ENCODE measurements around the gene AHRR. TPM values are rescaled to one million over a fixed set of nuclear protein-coding genes. Genes with fewer than 3 reads are reported as not detected.
"Not testable (repeated sequence)": the region's sequence is repeated elsewhere in the genome, so short reads cannot be mapped to it uniquely, and the experiment has no call there.

Gene AHRR
- total and polyA plus RNA-seq, 9 of the 15 experiments (the other 6 are each of a cell fraction or from before 2014, with no cell fraction given): 0.06 to 1.6 (median 0.75) TPM; not detected in 1

DNA sequence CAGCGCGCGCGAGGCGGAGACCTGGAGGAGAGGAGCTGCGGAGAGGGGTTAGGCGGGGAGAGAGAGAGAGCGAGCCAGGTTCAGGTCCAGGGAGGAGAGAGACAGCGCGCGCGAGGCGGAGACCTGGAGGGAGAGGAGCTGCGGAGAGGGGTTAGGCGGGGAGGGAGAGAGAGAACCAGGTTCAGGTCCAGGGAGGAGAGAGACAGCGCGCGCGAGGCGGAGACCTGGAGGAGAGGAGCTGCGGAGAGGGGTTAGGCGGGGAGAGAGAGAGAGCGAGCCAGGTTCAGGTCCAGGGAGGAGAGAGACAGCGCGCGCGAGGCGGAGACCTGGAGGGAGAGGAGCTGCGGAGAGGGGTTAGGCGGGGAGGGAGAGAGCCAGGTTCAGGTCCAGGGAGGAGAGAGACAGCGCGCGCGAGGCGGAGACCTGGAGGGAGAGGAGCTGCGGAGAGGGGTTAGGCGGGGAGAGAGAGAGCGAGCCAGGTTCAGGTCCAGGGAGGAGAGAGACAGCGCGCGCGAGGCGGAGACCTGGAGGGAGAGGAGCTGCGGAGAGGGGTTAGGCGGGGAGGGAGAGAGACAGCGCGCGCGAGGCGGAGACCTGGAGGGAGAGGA, 152.8 kb downstream of the AHRR start:
- POLR2A ChIA-PET: interaction anchor here (0.6 to 1.4 kb wide), 2 partner anchors 11 to 169 kb away, joined by 3 read pairs; no protein-coding TSS in a partner anchor

GRCh38 chr5:474840-475661, 153.5 kb downstream of the AHRR start:
- intact Hi-C loops (cut with micrococcal nuclease): loop anchor here (10.0 kb wide), 1 partner anchor 140 kb away; the partner anchor contains the start of gene CEP72
- H3K9ac ChIP-seq (ENCODE audit: insufficient read depth in 1 of 2, low read depth in 2 of 2, low read length in 2 of 2): no peak overlapping the region
- ChIA-PET CTCF (ENCODE audit: low intra/inter-chr PET ratio) (no interaction called here), POLR2A (no interaction called here)
- DNase-seq (ENCODE audit: extremely low read depth in 1 of 4, low spot score in 3 of 4) (no peak), ATAC-seq (no peak), FAIRE-seq (no peak)
- no peak overlapping the region for H3K4me2 ChIP-seq (ENCODE audit: insufficient read depth, low read length)
- H3K4me3 ChIP-seq: no peak overlapping the region
- 45% methylated on average over 27 of the region's 50 CpGs for WGBS (ENCODE audit: insufficient coverage, low coverage, missing lambda C conversion rate)
- no peaks in the 10 kb centered on the region for H3K9me1 ChIP-seq (ENCODE audit: control insufficient read depth, insufficient read depth, low read length)
- H3K27me3 ChIP-seq (ENCODE audit: control insufficient read depth in 2 of 2, insufficient read depth in 2 of 2, low read length in 2 of 2): peaks cover 11 to 53% of the 10 kb centered on the region in 2 experiments; a peak in 4 of 5 replicates
- H3K36me3 ChIP-seq (ENCODE audit: control insufficient read depth, insufficient read depth, low read length): peaks cover 16% of the 10 kb centered on the region; the same call in 2 of the 3 replicates
- H2AFZ ChIP-seq (ENCODE audit: low read depth, low read length): no peak overlapping the region
- H3K9me3 ChIP-seq (replicated peaks; ENCODE audit: control insufficient read depth, insufficient read depth, low read depth, low read length): no peaks in the 10 kb centered on the region
- no peak overlapping the region for H3K27ac ChIP-seq (ENCODE audit: extremely low read depth, low read depth, low read length)
- H3K4me1 ChIP-seq (replicated peaks in 1 of 2; ENCODE audit: control insufficient read depth in 2 of 2, insufficient read depth in 2 of 2, low read length in 2 of 2): peaks cover 9 to 92% of the 10 kb centered on the region in 2 experiments; a peak in 4 of 5 replicates
- peaks cover 16% of the 10 kb centered on the region for H4K20me1 ChIP-seq (replicated peaks; ENCODE audit: control insufficient read depth, insufficient read depth, low read length)
- TSS peak; percentile 33 for BruUV-seq (replicated peaks)
- H3K79me2 ChIP-seq (ENCODE audit: control insufficient read depth, insufficient read depth, low read length): peaks cover 21% of the 10 kb centered on the region
- in situ Hi-C loops (cut with MboI): no loop called here
- no peak for TF ChIP-seq EHMT2 (IDR thresholded peaks at IDR 0.05)
- TF ChIP-seq E2F8 (IDR thresholded peaks at IDR 0.05; ENCODE audit: low read depth, partially characterized antibody): no peak
- TF ChIP-seq USF1 (CRISPR knock-in tag; IDR thresholded peaks at IDR 0.05): no peak
- TF ChIP-seq, protein P1, sequence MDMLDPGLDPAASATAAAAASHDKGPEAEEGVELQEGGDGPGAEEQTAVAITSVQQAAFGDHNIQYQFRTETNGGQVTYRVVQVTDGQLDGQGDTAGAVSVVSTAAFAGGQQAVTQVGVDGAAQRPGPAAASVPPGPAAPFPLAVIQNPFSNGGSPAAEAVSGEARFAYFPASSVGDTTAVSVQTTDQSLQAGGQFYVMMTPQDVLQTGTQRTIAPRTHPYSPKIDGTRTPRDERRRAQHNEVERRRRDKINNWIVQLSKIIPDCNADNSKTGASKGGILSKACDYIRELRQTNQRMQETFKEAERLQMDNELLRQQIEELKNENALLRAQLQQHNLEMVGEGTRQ (CRISPR knock-in tag; IDR thresholded peaks at IDR 0.05): peak; percentile 41
- no peak for TF ChIP-seq ATF3 (IDR thresholded peaks at IDR 0.05)
- TF ChIP-seq ATF3 (CRISPR knock-in tag; conservative IDR thresholded peaks at IDR 0.05): no peak

More for the DNA sequence above, 152.8 kb downstream of the AHRR start:
- H2AFZ ChIP-seq (ENCODE audit: low read depth, low read length); H3K9me1 ChIP-seq (ENCODE audit: control insufficient read depth, insufficient read depth, low read length); FAIRE-seq; BruUV-seq (replicated peaks); in situ Hi-C loops (cut with MboI); ATAC-seq; CTCF ChIA-PET (ENCODE audit: low intra/inter-chr PET ratio); H4K20me1 ChIP-seq (replicated peaks; ENCODE audit: control insufficient read depth, insufficient read depth, low read length); H3K27ac ChIP-seq (ENCODE audit: extremely low read depth, low read depth, low read length); DNase-seq (ENCODE audit: extremely low read depth in 1 of 4, low spot score in 3 of 4); H3K9me3 ChIP-seq (replicated peaks; ENCODE audit: control insufficient read depth, insufficient read depth, low read depth, low read length): not testable (repeated sequence)
- peaks cover 10 to 46% of the 10 kb centered on the region in 2 experiments; a peak in 4 of 5 replicates for H3K27me3 ChIP-seq (ENCODE audit: control insufficient read depth in 2 of 2, insufficient read depth in 2 of 2, low read length in 2 of 2)
- intact Hi-C loops (cut with micrococcal nuclease): loop anchor here (10.0 kb wide), 1 partner anchor 140 kb away; the partner anchor contains the start of gene CEP72
- H3K36me3 ChIP-seq (ENCODE audit: control insufficient read depth, insufficient read depth, low read length): peaks cover 21% of the 10 kb centered on the region; the same call in 2 of the 3 replicates
- peak overlapping the region; percentile 89 for H3K4me3 ChIP-seq
- WGBS (ENCODE audit: insufficient coverage, low coverage, missing lambda C conversion rate): 0% methylated on average over 6 of the region's 50 CpGs
- peak overlapping the region; percentile 73; the same call in 1 of the 2 replicates for H3K4me2 ChIP-seq (ENCODE audit: insufficient read depth, low read length)
- H3K4me1 ChIP-seq (replicated peaks in 1 of 2; ENCODE audit: control insufficient read depth in 2 of 2, insufficient read depth in 2 of 2, low read length in 2 of 2): peaks cover 9 to 90% of the 10 kb centered on the region in 2 experiments; a peak in 4 of 5 replicates
- H3K79me2 ChIP-seq (ENCODE audit: control insufficient read depth, insufficient read depth, low read length): peaks cover 21% of the 10 kb centered on the region
- peak overlapping the region in 1 of 2 experiments; percentile 89; a peak in 2 of 4 replicates for H3K9ac ChIP-seq (ENCODE audit: insufficient read depth in 1 of 2, low read depth in 2 of 2, low read length in 2 of 2)
